ENCODE results near the gene TMEM92.

The TMEM92 gene

DNA sequence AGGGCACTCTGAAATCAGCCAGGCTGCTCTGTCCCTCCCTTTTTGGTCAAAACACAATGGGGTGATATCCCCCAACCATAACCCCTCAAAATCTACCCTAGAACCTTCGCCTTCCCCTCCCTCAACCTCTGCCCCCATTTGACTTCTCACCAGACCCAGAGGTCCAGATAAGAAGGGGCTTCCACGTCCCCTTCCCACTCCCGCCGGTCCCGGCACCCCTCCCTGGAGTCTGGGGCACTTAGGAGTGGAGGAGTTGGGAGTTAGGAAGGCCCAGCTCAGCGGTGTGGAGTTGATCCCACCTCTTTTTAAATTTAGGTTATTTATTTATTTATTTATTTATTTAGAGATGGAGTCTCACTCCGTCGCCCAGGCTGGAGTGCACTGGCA, 619 bp upstream of the TMEM92 start:
- Histone ChIP-seq H3K79me2 (ENCODE audit: low read length) (peaks cover 26% of the 10 kb centered on the region), H3K4me3 (ENCODE audit: low read length) (peak overlapping the region; percentile 81), H3K4me2 (ENCODE audit: low read length) (peak overlapping the region; percentile 71), H3K36me3 (replicated peaks; ENCODE audit: low read depth, low read length) (peaks cover 8% of the 10 kb centered on the region), H3K27me3 (ENCODE audit: low read depth, low read length) (no peaks in the 10 kb centered on the region), H3K9ac (ENCODE audit: low read length) (peak overlapping the region; percentile 67), H3K27ac (ENCODE audit: low read length) (no peak overlapping the region), H4K20me1 (ENCODE audit: insufficient read depth, low read length) (no peaks in the 10 kb centered on the region), H3K9me3 (ENCODE audit: insufficient read depth, low read length) (no peaks in the 10 kb centered on the region), H3K4me1 (ENCODE audit: low read length) (peaks cover 48% of the 10 kb centered on the region), H2AFZ (ENCODE audit: low read depth, low read length) (peak overlapping the region; percentile 93; the same call in 1 of the 2 replicates)
- TF ChIP-seq EZH2phosphoT487 (IDR thresholded peaks at IDR 0.05; ENCODE audit: low read depth): no peak
- TF ChIP-seq, protein P1, sequence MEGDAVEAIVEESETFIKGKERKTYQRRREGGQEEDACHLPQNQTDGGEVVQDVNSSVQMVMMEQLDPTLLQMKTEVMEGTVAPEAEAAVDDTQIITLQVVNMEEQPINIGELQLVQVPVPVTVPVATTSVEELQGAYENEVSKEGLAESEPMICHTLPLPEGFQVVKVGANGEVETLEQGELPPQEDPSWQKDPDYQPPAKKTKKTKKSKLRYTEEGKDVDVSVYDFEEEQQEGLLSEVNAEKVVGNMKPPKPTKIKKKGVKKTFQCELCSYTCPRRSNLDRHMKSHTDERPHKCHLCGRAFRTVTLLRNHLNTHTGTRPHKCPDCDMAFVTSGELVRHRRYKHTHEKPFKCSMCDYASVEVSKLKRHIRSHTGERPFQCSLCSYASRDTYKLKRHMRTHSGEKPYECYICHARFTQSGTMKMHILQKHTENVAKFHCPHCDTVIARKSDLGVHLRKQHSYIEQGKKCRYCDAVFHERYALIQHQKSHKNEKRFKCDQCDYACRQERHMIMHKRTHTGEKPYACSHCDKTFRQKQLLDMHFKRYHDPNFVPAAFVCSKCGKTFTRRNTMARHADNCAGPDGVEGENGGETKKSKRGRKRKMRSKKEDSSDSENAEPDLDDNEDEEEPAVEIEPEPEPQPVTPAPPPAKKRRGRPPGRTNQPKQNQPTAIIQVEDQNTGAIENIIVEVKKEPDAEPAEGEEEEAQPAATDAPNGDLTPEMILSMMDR (IDR thresholded peaks at IDR 0.05; ENCODE audit: low read depth, low read length): no peak

DNA sequence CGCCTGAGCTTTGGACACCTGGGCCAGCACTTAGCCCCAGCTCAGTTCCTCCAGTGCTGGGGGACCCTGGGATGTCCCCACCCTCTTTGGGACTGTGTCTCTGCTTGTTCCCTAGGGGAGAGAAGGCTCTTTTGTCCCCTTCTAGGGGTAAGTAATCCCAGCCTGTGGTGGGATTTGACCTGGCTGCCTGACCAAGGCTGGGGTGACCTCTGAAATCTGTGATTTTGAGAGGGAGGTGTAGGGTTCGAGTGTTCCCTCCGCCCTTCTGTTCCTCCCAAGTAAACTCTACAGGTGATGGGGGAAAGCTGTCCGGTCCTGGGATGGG, 593 bp downstream of the TMEM92 start:
- peak overlapping the region; percentile 79 for H3K9ac ChIP-seq (ENCODE audit: low read length)
- no peaks in the 10 kb centered on the region for H4K20me1 ChIP-seq (ENCODE audit: insufficient read depth, low read length)
- peak overlapping the region; percentile 81 for H3K4me3 ChIP-seq (ENCODE audit: low read length)
- H3K9me3 ChIP-seq (ENCODE audit: insufficient read depth, low read length): no peaks in the 10 kb centered on the region
- H3K36me3 ChIP-seq (replicated peaks; ENCODE audit: low read depth, low read length): peaks cover 17% of the 10 kb centered on the region
- H3K79me2 ChIP-seq (ENCODE audit: low read length): peaks cover 26% of the 10 kb centered on the region
- H3K27me3 ChIP-seq (ENCODE audit: low read depth, low read length): no peaks in the 10 kb centered on the region
- peaks cover 60% of the 10 kb centered on the region for H3K4me1 ChIP-seq (ENCODE audit: low read length)
- peak overlapping the region; percentile 80 for H3K4me2 ChIP-seq (ENCODE audit: low read length)
- peak overlapping the region; percentile 87 for H3K27ac ChIP-seq (ENCODE audit: low read length)
- no peak overlapping the region for H2AFZ ChIP-seq (ENCODE audit: low read depth, low read length)
- no peak for TF ChIP-seq EZH2phosphoT487 (IDR thresholded peaks at IDR 0.05; ENCODE audit: low read depth)
- TF ChIP-seq, protein P1 (IDR thresholded peaks at IDR 0.05; ENCODE audit: low read depth, low read length): no peak

DNA sequence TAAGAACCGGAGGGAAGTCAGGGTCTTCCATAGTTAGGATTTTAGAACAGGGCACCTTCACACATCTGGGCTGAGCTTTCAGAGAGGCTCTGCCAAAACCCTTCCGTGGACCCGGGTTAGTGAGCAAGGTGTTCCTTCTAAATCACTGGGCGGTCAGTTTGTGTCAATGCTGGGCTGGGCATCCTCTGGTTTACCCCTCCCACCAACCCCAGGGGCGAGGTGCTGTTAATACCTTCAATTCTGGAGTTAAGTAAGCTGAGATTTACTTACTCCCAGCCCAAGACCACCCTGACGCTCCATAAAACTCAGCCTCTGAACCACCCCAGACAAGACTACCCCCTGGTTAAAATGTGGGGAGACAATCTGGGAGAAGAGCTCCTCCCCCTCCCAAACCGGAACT, 1.0 kb downstream of the TMEM92 start:
- Histone ChIP-seq H3K4me1 (ENCODE audit: low read length) (peaks cover 64% of the 10 kb centered on the region), H3K27me3 (ENCODE audit: low read depth, low read length) (no peaks in the 10 kb centered on the region), H3K4me3 (ENCODE audit: low read length) (peak overlapping the region; percentile 81), H3K9me3 (ENCODE audit: insufficient read depth, low read length) (no peaks in the 10 kb centered on the region), H3K27ac (ENCODE audit: low read length) (peak overlapping the region; percentile 87), H3K4me2 (ENCODE audit: low read length) (peak overlapping the region; percentile 80), H3K79me2 (ENCODE audit: low read length) (peaks cover 26% of the 10 kb centered on the region), H3K9ac (ENCODE audit: low read length) (peak overlapping the region; percentile 79), H4K20me1 (ENCODE audit: insufficient read depth, low read length) (no peaks in the 10 kb centered on the region), H2AFZ (ENCODE audit: low read depth, low read length) (no peak overlapping the region), H3K36me3 (replicated peaks; ENCODE audit: low read depth, low read length) (peaks cover 21% of the 10 kb centered on the region)
- TF ChIP-seq EZH2phosphoT487 (IDR thresholded peaks at IDR 0.05; ENCODE audit: low read depth): no peak
- TF ChIP-seq, protein P1 (IDR thresholded peaks at IDR 0.05; ENCODE audit: low read depth, low read length): no peak

GRCh38 chr17:50276588-50277356, 2.5 kb downstream of the TMEM92 start:
- no peak for TF ChIP-seq EZH2phosphoT487 (IDR thresholded peaks at IDR 0.05; ENCODE audit: low read depth)
- TF ChIP-seq, protein P1 (IDR thresholded peaks at IDR 0.05; ENCODE audit: low read depth, low read length): no peak
- Histone ChIP-seq H3K9ac (ENCODE audit: low read length) (peak overlapping the region; percentile 61), H3K36me3 (replicated peaks; ENCODE audit: low read depth, low read length) (peaks cover 32% of the 10 kb centered on the region), H3K27ac (ENCODE audit: low read length) (peak overlapping the region; percentile 87), H3K9me3 (ENCODE audit: insufficient read depth, low read length) (no peaks in the 10 kb centered on the region), H3K79me2 (ENCODE audit: low read length) (peaks cover 26% of the 10 kb centered on the region), H3K27me3 (ENCODE audit: low read depth, low read length) (no peaks in the 10 kb centered on the region), H4K20me1 (ENCODE audit: insufficient read depth, low read length) (no peaks in the 10 kb centered on the region), H3K4me2 (ENCODE audit: low read length) (peak overlapping the region; percentile 80), H3K4me3 (ENCODE audit: low read length) (peak overlapping the region; percentile 81), H3K4me1 (ENCODE audit: low read length) (peaks cover 70% of the 10 kb centered on the region), H2AFZ (ENCODE audit: low read depth, low read length) (no peak overlapping the region)

All from OCI-LY3 (cell line).